Ishikawa (cell line): ENCODE data around the gene RER1.

Source experiments
- CEBPB ChIP-seq: IDR thresholded peaks from 2 replicates; pipeline ENCODE4 v1.6.1; 2012
- EP300 ChIP-seq: IDR thresholded peaks from 2 replicates; pipeline ENCODE4 v1.6.1; 2012; ENCODE audit warnings: borderline replicate concordance
- NFIC ChIP-seq: IDR thresholded peaks from 2 replicates; pipeline ENCODE4 v1.6.1; 2012
- REST ChIP-seq: IDR thresholded peaks from 2 replicates; pipeline ENCODE4 v1.6.1; 2012; ENCODE audit warnings: low read depth, mild to moderate bottlenecking
- TAF1 ChIP-seq: IDR thresholded peaks from 2 replicates; pipeline ENCODE4 v1.6.1; 2012; ENCODE audit warnings: low read depth, mild to moderate bottlenecking
- YY1 ChIP-seq: IDR thresholded peaks from 2 replicates; pipeline ENCODE4 v1.6.1; 2012; ENCODE audit warnings: low read depth
- ZBTB7A ChIP-seq: IDR thresholded peaks from 2 replicates; pipeline ENCODE4 v1.6.1; 2012; ENCODE audit warnings: low read depth
- TF ChIP-seq, protein P1 (sequence below): IDR thresholded peaks from 2 replicates; pipeline ENCODE4 v1.6.1; 2012

DNA sequence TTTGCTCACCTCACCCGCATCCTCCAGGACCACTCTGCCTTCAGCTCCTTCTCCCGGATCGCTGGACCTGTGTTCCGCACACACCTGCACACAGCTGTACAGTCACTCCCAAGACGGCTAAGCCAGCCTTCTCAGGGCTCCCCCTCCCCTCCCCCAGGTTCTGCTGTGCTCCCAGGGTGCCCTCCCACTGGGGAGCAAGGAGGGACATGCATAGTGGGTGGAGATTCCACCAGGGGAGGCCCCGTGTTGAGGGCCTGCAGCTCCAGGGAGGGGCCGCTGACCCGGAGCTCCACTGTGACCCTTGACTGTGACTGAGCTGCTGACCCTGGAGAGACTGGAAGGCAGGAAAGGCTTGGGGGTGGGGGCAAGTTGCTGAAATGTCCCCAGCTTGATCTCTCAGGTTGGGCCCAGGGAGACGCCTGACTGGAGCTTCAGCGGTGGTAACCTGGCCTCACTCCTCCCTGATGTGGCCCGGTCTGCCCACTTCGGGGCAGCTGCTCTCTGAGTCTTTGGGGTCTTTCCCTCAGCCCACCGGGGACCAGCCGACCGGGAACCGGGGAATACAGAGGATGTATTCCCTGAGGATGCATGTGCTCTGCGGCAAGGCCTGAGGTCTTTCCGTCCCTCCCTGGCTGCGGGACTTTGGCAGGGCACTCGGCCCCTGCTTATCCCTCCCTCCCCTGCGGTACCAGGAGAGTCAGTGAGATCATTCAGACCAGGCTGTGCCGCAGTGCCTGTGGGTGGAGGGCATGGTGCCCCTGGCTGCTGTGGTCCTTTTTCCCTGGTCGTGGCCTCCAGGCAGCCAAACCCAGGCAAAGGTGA is 55.8 kb downstream of the RER1 start:
- TF ChIP-seq NFIC: no peak
- TF ChIP-seq ZBTB7A: no peak
- TF ChIP-seq YY1: no peak
- TF ChIP-seq, protein P1, sequence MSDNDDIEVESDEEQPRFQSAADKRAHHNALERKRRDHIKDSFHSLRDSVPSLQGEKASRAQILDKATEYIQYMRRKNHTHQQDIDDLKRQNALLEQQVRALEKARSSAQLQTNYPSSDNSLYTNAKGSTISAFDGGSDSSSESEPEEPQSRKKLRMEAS: no peak
- TF ChIP-seq EP300: no peak
- TF ChIP-seq REST: no peak
- no peak for TF ChIP-seq TAF1
- no peak for TF ChIP-seq CEBPB
